Tibial nerve (tissue), 3 donors: ENCODE measurements around the gene ST8SIA3.

ENCODE experiments used
- POLR2A ChIP-seq, 2 donors: fragments of 450-650 bp; IDR thresholded peaks; one replicate each; pipeline ENCODE4 v1.6.1; 2017; ENCODE audit warnings: antibody characterized with exemption in 2 of 2, mild to moderate bottlenecking in 2 of 2, moderate library complexity in 2 of 2
- TF ChIP-seq, protein P1 (sequence below), 5 experiments: fragments of 200-600 bp in 3 of 5; fragments of 450-650 bp in 2 of 5; sonication (generic) in 3 of 5; IDR thresholded peaks; one replicate each; pipeline ENCODE4 v1.5.1; 2016 to 2019; ENCODE audit warnings: antibody characterized with exemption in 5 of 5, mild to moderate bottlenecking in 3 of 5, moderate library complexity in 2 of 5

DNA sequence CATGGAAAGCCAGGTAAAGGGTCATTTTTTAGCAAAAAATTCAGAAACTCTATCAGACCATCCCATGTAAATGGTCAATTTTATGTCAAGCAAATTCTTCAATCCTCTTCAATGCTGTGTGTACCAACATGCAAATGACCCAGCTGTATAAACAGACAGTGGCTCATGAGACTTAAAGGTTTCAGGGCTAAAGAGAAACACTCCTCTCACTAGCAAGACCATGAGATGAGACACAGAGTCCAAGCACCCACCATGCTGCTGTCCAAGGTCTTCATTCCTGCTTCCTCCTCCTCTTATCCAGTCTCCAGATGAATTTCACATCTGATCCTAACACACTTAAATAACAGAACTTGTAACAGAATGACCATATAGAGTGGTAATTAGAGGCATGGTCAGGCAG is 52.0 kb downstream of the ST8SIA3 start:
- TF ChIP-seq, protein P1, sequence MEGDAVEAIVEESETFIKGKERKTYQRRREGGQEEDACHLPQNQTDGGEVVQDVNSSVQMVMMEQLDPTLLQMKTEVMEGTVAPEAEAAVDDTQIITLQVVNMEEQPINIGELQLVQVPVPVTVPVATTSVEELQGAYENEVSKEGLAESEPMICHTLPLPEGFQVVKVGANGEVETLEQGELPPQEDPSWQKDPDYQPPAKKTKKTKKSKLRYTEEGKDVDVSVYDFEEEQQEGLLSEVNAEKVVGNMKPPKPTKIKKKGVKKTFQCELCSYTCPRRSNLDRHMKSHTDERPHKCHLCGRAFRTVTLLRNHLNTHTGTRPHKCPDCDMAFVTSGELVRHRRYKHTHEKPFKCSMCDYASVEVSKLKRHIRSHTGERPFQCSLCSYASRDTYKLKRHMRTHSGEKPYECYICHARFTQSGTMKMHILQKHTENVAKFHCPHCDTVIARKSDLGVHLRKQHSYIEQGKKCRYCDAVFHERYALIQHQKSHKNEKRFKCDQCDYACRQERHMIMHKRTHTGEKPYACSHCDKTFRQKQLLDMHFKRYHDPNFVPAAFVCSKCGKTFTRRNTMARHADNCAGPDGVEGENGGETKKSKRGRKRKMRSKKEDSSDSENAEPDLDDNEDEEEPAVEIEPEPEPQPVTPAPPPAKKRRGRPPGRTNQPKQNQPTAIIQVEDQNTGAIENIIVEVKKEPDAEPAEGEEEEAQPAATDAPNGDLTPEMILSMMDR (IDR thresholded peaks at IDR 0.05) = no peak
- TF ChIP-seq POLR2A (IDR thresholded peaks at IDR 0.05) = no peak
